ENCODE measurements around the gene KDM4B.

The KDM4B gene

DNA sequence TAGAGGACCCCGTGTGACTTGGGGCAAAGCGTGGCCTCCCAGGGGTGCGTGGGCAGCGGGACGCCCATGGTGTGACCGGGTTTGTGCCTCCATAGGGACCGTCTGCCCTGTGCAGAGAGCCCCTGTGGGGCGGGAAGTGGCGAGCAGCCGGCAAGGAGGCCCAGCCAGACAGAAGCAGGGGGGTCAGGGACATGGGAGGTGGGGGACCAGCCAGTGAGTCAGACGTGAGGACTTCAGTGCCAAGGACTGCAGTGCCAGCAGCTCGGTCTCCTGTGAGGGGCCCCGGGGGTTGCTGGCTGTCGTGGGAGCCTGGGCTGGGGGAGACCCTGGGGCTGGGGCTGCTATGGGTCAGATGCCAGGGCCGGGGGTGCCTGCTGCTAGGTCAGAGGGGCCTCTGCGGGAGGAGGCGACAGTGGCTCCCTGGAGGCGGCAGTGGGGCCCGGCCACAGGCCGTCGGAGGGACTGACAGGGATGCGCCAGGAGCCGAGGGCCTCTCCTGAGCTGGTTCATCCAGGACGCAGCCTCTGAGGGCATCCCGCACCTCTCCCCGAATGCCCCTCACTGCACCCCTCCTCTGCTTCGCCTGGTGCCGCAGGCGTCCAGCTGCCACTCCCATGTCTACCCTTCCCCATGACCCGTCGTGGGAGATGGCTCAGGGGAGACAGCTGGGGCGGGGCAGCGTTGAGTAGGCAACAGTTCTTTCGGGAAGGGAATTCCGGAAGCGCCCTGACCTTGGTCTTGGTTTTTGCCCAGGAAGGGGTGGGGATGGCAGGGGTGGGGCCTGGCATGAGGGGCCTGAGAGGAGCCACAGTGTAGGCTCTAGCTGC is 80.0 kb downstream of the KDM4B start:
- DNase-seq (ENCODE audit: low read depth in 2 of 2): no peak

- no peak for DNase-seq (ENCODE audit: low read depth in 2 of 2)
Measured at GRCh38 chr19:5049561-5049960, 80.6 kb downstream of the KDM4B start.

DNA sequence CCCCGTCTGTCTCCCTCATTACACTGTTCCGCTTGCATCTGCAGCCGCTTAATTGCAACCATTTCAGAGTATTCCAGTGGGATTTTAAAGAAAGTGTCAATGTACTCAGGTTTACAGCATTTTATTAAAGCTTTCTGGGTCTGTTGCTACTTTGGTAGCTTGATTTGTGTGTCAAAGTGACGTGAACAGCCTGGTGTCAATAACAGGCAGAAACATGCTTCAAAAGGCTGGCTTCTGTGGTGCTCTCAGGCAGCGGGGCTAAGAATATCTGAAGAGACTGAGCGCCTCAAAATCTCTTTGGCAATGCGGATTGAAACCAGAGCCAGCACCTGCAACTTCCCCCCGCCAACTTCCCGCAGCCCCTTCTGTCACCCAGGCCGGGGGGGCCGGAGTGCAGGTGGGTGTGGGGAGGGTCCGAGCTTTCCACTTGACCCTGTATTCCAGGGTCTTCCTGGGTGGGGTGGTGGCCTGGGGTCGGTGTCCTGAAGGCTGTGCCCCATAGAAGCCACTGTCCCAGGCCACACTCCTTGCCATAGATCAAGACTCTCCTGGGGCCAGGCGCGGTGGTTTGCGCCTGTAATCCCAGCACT is 81.2 kb downstream of the KDM4B start:
- DNase-seq (ENCODE audit: low read depth in 2 of 2): no peak

GRCh38 chr19:5050905-5051304 is 82.0 kb downstream of the KDM4B start:
- no peak for DNase-seq (ENCODE audit: low read depth in 2 of 2)

- no peak for DNase-seq (ENCODE audit: low read depth in 2 of 2)
Measured at GRCh38 chr19:5051619-5052018, 82.7 kb downstream of the KDM4B start.

GRCh38 chr19:5052515-5052914 is 83.6 kb downstream of the KDM4B start:
- DNase-seq (ENCODE audit: low read depth in 2 of 2): no peak

- DNase-seq (ENCODE audit: low read depth in 2 of 2): no peak
Measured at GRCh38 chr19:5052945-5053485, 84.1 kb downstream of the KDM4B start.

DNA sequence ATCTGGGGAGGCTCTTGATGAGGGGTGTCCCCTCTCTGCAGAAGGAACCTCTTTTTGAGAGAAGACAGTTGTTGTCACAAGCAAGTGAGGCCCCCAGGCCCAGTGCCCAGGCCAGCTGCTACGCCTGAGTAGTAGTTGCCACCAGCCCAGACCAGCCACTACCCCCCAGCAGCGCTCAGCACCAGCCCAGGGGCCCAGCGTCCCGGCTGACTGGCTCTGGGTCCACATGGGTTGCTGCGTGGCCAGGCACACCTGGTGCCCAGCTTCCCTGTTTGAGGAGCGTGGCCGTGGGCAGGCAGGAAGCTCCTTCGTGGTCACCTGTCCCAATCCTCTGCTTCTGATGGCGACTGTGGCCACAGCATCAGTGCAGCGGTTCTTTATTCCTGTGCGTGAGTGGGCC is 84.7 kb downstream of the KDM4B start:
- DNase-seq (ENCODE audit: low read depth in 2 of 2): no peak

- no peak for DNase-seq (ENCODE audit: low read depth in 2 of 2)
Measured at GRCh38 chr19:5054551-5055456, 85.9 kb downstream of the KDM4B start.

DNA sequence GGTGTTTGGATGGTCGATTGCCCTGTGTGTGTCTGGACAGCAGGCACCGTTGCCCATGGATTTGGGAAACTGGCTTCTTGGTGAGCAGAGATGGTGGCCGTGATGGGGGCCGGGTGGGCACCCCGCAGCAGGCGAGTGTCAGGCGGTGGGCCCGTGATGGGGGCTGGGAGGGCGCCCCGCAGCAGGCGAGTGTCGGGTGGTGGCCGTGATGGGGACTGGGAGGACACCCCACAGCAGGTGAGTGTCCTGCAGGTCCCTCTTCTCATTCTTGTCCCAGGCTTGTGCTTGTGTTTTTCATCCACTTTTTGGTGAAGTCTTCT is 86.5 kb downstream of the KDM4B start:
- no peak for DNase-seq (ENCODE audit: low read depth in 2 of 2)

DNA sequence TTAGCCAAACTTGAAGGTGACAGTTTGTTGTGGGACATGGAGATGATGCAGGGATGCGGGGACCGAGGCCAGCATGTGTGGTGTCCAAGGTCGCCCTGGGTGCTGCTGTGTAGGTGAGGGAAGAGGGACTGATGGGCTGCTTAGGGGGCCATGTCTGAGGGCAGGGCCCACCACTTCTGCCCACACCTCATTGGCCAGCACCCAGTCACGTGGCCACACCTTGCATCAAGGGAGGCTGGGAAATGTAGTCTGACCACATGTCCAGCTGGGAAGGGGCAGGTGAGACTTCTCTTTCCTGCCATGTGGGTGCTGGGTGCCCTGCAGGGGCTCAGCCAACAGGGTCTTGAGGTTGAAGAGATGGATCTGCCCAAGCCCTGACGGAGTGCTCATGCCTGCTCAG is 88.9 kb downstream of the KDM4B start:
- DNase-seq (ENCODE audit: low read depth in 2 of 2): no peak

DNA sequence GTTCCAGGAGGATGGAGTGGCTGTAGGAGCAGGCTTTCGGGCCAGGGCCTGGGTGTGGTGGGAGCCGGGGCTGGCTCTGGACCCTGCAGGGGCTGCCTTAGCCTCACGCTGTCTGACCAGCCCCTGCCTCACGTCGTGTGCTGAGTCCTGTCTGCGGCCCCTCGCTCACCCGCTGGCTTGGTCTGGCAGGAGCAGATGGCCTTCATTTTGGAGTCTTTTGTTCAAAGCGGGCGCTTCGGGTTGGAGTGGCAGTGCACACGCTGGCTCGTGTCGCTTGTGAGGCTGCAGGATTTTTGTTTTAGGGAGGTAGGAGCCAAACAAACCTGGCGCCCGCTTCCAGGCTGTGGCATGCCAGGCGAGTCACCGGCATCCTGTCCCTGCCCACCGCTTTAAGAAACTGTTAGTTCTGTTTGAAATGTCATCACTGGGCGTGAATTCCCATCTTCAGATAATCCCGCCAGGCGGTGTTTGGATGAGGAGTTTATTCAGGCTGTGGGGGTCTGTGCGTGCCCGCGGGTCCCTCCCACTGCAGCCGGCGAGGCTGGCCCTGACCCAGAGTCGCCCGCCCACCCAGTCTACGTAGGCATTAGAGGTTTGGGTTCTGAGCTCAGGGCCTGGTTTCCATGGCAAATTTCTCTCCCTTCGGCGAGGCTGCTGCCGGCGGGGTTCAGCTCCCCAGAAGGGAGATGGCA is 89.8 kb downstream of the KDM4B start:
- DNase-seq (ENCODE audit: low read depth in 2 of 2): no peak

DNA sequence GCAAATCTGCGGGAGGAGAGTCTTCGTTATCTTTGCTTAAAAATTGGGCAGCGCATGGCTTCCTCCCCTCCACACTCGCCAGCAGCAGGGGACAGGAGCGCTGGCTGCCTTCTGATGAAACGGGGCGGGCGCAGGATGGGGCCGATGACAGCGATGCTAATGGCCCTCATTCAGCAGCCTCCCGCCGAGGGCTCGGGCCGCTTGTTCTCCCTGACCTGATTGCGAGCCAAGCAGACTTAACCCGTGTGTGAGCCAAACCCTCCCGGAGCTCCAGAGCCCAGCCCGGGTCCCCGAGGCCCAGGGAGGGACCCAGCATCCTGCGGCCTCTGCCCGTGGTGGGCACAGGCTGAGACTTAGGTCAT is 90.3 kb downstream of the KDM4B start:
- no peak for DNase-seq (ENCODE audit: low read depth in 2 of 2)

GRCh38 chr19:5059793-5060192 is 90.9 kb downstream of the KDM4B start:
- no peak for DNase-seq (ENCODE audit: low read depth in 2 of 2)

- no peak for DNase-seq (ENCODE audit: low read depth in 2 of 2)
Measured at GRCh38 chr19:5062195-5062594, 93.3 kb downstream of the KDM4B start.

DNA sequence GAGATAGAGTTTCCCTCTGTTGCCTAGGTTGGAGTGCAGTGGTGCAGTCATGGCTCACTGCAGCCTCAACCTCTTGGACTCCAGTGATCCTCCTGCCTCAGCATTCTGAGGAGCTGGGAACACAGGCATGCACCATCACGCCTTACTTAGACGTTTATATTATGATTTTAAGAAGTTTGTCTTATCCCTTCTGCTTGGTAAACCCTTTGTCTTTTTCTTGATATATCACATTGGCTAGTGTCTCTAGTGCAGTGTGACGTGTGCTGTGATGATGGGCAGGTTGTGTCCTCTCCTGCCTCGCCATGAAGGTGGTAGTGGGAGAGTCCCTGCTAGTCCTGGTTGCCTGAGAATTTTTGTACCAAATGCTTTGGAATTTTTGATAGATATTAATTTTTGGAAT is 93.9 kb downstream of the KDM4B start:
- DNase-seq (ENCODE audit: low read depth in 2 of 2): no peak

- DNase-seq (ENCODE audit: low read depth in 2 of 2): no peak
Measured at GRCh38 chr19:5063873-5064645, 95.1 kb downstream of the KDM4B start.

DNA sequence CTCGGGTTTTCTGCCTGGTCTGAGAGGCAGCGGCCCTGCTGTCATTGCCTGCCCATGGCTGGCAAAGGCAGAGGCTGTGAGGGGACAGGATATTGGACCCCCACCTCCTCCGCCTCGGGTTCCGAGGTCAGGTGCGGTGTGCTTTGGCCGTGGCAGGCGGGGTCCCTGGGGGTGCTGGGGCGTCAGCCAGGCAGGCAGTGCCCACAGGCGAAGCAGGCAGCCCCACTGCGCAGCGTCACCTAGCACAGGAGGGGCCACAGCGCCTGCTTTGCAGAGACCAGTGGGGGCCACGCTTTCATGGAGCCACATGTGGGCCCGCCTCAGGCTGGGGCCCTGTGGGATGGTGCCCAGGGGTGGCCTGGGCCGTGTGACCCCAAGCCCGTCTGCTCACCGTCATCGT is 96.0 kb downstream of the KDM4B start:
- no peak for DNase-seq (ENCODE audit: low read depth in 2 of 2)

- DNase-seq (ENCODE audit: low read depth in 2 of 2): no peak
Measured at GRCh38 chr19:5065663-5066093, 96.8 kb downstream of the KDM4B start.

GRCh38 chr19:5066768-5067167 is 97.9 kb downstream of the KDM4B start:
- DNase-seq (ENCODE audit: low read depth in 2 of 2): no peak

GRCh38 chr19:5067678-5068077 is 98.8 kb downstream of the KDM4B start:
- DNase-seq (ENCODE audit: low read depth in 2 of 2): no peak

Data from fibroblast of skin of left quadriceps (primary cell).